MCF 10A (cell line): Measurements from ENCODE around the gene ATP6V1C2. TPM values are rescaled to one million over a fixed set of nuclear protein-coding genes. Genes with fewer than 3 reads are reported as not detected.
"Not testable (repeated sequence)": the region's sequence is repeated elsewhere in the genome, so short reads cannot be mapped to it uniquely, and the experiment has no call there.

Experiments used
- BruUV-seq: library from RNA; stranded (reverse); fragments of 400-500 nt; replicated peaks from 2 replicates; lab custom pipeline; 2021; lab: Mats Ljungman, UMichigan
- CTCF ChIA-PET: fragments of 300-600 bp; sonication (Branson Sonifier 250); formaldehyde crosslinking; extraction: SDS; loops from one replicate; lab custom pipeline; 2021; ENCODE audit warnings: antibody characterized with exemption, inconsistent platforms; lab: Yijun Ruan, JAX
- POLR2A ChIA-PET: fragments of 300-600, 350-650 bp; sonication (Branson Sonifier 250); formaldehyde crosslinking; extraction: SDS; loops from one replicate; lab custom pipeline; 2020; ENCODE audit warnings: antibody characterized with exemption, inconsistent platforms; lab: Yijun Ruan, JAX
- DNase-seq: peaks from one replicate; pipeline ENCODE4 v3.0.0-alpha.2; 2018; ENCODE audit not compliant: unreplicated experiment
- H3K27ac Mint-ChIP-seq: one replicate; pipeline ENCODE4 v1.8.0; 2022; ENCODE audit warnings: mild to moderate bottlenecking, low read depth, mixed read lengths; ENCODE audit not compliant: unreplicated experiment
- H3K27me3 Mint-ChIP-seq: one replicate; pipeline ENCODE4 v1.8.0; 2022; ENCODE audit warnings: mixed read lengths; ENCODE audit not compliant: insufficient read depth, unreplicated experiment
- H3K36me3 Mint-ChIP-seq: one replicate; pipeline ENCODE4 v1.8.0; 2022; ENCODE audit warnings: mild to moderate bottlenecking, moderate library complexity, mixed read lengths; ENCODE audit not compliant: insufficient read depth, unreplicated experiment
- H3K4me1 Mint-ChIP-seq: one replicate; pipeline ENCODE4 v1.8.0; 2022; ENCODE audit warnings: mixed read lengths; ENCODE audit not compliant: insufficient read depth, unreplicated experiment
- H3K4me3 Mint-ChIP-seq: one replicate; pipeline ENCODE4 v1.8.0; 2022; ENCODE audit warnings: mild to moderate bottlenecking, moderate library complexity, mixed read lengths; ENCODE audit not compliant: unreplicated experiment
- H3K9me3 Mint-ChIP-seq: one replicate; pipeline ENCODE4 v1.8.0; 2022; ENCODE audit warnings: mixed read lengths; ENCODE audit not compliant: unreplicated experiment
- intact Hi-C: fragments of 100-400 bp; cut with micrococcal nuclease; formaldehyde crosslinking; loops from 2 replicates; pipeline ENCODE4 v1.14.1; 2022
- total RNA-seq: library from RNA; stranded (reverse); gene quantifications from 2 replicates; pipeline ENCODE4 v1.2.3, GENCODE V29; 2022
- TF ChIP-seq, protein P1 (sequence below): fragments of 200-600 bp; IDR thresholded peaks from one replicate; pipeline ENCODE4 v1.8.0; 2022; ENCODE audit warnings: antibody characterized with exemption, mild to moderate bottlenecking; ENCODE audit not compliant: unreplicated experiment

The ATP6V1C2 gene
- total RNA-seq, 1 experiment from 2014 or later, result 0.19 TPM

DNA sequence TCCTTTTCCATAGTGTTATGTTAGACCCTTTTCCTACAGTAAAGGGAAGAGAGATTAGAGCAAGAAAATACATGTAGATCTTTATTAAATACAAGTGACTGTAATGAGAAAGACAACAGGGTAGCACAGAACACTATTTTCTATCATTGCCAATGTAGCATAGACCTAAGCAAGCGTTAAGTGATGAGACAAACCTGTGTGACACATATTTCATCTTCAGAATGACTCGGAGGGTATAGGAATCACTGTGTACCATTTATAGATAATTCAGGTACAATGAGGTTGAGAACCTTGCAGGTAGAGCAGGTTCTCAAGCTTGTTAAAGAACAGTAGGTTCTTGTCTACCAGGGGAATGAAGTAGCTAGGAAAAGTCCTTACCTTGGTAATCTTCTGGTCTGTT lies 75.3 kb downstream of the ATP6V1C2 start:
- Mint-ChIP-seq H3K9me3 (no peaks in the 10 kb centered on the region), H3K4me1 (peaks cover 5% of the 10 kb centered on the region), H3K27ac (no peak overlapping the region), H3K4me3 (no peak overlapping the region), H3K27me3 (no peaks in the 10 kb centered on the region), H3K36me3 (peaks cover 90% of the 10 kb centered on the region)
- DNase-seq, result no peak
- ChIA-PET CTCF (no interaction called here), POLR2A (interaction anchor here (0.7 kb wide), 1 partner anchor 79 kb away, joined by 5 read pairs; no protein-coding TSS in a partner anchor)
- intact Hi-C loops, result no loop called here
- TF ChIP-seq, protein P1, sequence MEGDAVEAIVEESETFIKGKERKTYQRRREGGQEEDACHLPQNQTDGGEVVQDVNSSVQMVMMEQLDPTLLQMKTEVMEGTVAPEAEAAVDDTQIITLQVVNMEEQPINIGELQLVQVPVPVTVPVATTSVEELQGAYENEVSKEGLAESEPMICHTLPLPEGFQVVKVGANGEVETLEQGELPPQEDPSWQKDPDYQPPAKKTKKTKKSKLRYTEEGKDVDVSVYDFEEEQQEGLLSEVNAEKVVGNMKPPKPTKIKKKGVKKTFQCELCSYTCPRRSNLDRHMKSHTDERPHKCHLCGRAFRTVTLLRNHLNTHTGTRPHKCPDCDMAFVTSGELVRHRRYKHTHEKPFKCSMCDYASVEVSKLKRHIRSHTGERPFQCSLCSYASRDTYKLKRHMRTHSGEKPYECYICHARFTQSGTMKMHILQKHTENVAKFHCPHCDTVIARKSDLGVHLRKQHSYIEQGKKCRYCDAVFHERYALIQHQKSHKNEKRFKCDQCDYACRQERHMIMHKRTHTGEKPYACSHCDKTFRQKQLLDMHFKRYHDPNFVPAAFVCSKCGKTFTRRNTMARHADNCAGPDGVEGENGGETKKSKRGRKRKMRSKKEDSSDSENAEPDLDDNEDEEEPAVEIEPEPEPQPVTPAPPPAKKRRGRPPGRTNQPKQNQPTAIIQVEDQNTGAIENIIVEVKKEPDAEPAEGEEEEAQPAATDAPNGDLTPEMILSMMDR, result no peak
- no TSS peak for BruUV-seq

DNA sequence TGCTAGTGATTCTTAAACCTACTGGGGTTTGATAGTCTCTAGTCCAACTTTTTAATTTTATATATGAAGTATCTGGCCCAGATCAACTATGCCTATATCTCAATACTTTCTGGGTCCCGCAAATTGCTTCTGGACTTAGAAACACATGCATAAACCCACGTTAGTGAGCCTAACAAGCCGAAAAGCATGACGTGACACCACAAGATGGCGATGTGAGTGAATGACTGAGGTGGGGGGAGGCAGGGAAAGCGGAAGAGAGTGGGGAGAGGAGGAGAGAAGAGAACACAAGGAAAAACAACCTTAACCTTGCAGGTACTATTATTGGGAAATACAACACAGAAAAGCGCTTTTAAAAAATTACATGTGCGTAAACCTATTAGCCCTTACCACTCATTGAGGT lies 77.4 kb downstream of the ATP6V1C2 start:
- no peaks in the 10 kb centered on the region for H3K27me3 Mint-ChIP-seq
- intact Hi-C loops, result no loop called here
- POLR2A ChIA-PET, result interaction anchor here (2.4 kb wide), 1 partner anchor 14 kb away, joined by 10 read pairs; the partner anchor contains the start of gene PDIA6
- CTCF ChIA-PET, result interaction anchor here (0.5 to 1.7 kb wide), 2 partner anchors 33 to 37 kb away, joined by 3 to 5 read pairs; no protein-coding TSS in a partner anchor
- TF ChIP-seq, protein P1, result no peak
- peaks cover 79% of the 10 kb centered on the region for H3K36me3 Mint-ChIP-seq
- peaks cover 5% of the 10 kb centered on the region for H3K4me1 Mint-ChIP-seq
- no peaks in the 10 kb centered on the region for H3K9me3 Mint-ChIP-seq
- DNase-seq, result no peak
- H3K27ac Mint-ChIP-seq, result no peak overlapping the region
- H3K4me3 Mint-ChIP-seq, result no peak overlapping the region
- BruUV-seq, result no TSS peak

- POLR2A ChIA-PET, result interaction anchor here (0.6 to 2.4 kb wide), 2 partner anchors 12 kb away, joined by 3 to 10 read pairs; partner anchors contain the start of gene PDIA6
- peaks cover 5% of the 10 kb centered on the region for H3K4me1 Mint-ChIP-seq
- no TSS peak for BruUV-seq
Measured at GRCh38 chr2:10800163-10800562, 78.7 kb downstream of the ATP6V1C2 start.

GRCh38 chr2:10802657-10803056 lies 81.2 kb downstream of the ATP6V1C2 start:
- TF ChIP-seq, protein P1, result no peak
- ChIA-PET CTCF (interaction anchor here (0.6 to 0.8 kb wide), 2 partner anchors 9 to 36 kb away, joined by 3 to 4 read pairs; no protein-coding TSS in a partner anchor), POLR2A (interaction anchor here (1.7 kb wide), 1 partner anchor 9 kb away, joined by 6 read pairs; no protein-coding TSS in a partner anchor)
- H3K9me3 Mint-ChIP-seq, result no peaks in the 10 kb centered on the region
- H3K36me3 Mint-ChIP-seq, result peaks cover 44% of the 10 kb centered on the region
- no peak for DNase-seq
- peaks cover 5% of the 10 kb centered on the region for H3K4me1 Mint-ChIP-seq
- BruUV-seq, result no TSS peak
- no peaks in the 10 kb centered on the region for H3K27me3 Mint-ChIP-seq
- no peak overlapping the region for H3K4me3 Mint-ChIP-seq
- no peak overlapping the region for H3K27ac Mint-ChIP-seq
- intact Hi-C loops, result no loop called here

More at GRCh38 chr2:10800163-10800562, 78.7 kb downstream of the ATP6V1C2 start:
- CTCF ChIA-PET, result interaction anchor here (0.6 to 1.7 kb wide), 3 partner anchors 32 to 83 kb away, joined by 3 to 5 read pairs (median 3); no protein-coding TSS in a partner anchor
- no peak overlapping the region for H3K27ac Mint-ChIP-seq
- TF ChIP-seq, protein P1, result no peak
- peaks cover 69% of the 10 kb centered on the region for H3K36me3 Mint-ChIP-seq
- intact Hi-C loops, result no loop called here
- H3K27me3 Mint-ChIP-seq, result no peaks in the 10 kb centered on the region
- H3K4me3 Mint-ChIP-seq, result no peak overlapping the region
- H3K9me3 Mint-ChIP-seq, result no peaks in the 10 kb centered on the region
- no peak for DNase-seq

- H3K27me3 Mint-ChIP-seq, DNase-seq, BruUV-seq, H3K4me3 Mint-ChIP-seq, POLR2A ChIA-PET, H3K27ac Mint-ChIP-seq, CTCF ChIA-PET, intact Hi-C loops, H3K9me3 Mint-ChIP-seq: not testable (repeated sequence)
- H3K4me1 Mint-ChIP-seq, result peaks cover 21% of the 10 kb centered on the region
- peaks cover 20% of the 10 kb centered on the region for H3K36me3 Mint-ChIP-seq
Measured at GRCh38 chr2:10805990-10806389, 84.6 kb downstream of the ATP6V1C2 start.
